Neural crest cell (in vitro differentiated cells): Measurements from ENCODE around the gene ARMH4. TPM values are rescaled to one million over a fixed set of nuclear protein-coding genes. Genes with fewer than 3 reads are reported as not detected.

Source experiments
- DNase-seq: peaks from one replicate; pipeline ENCODE4 v3.0.0; 2021; ENCODE audit warnings: low read depth, mixed read lengths, low spot score
- H3K27ac Mint-ChIP-seq: one replicate; pipeline ENCODE4 v1.8.0; 2021; ENCODE audit warnings: mild to moderate bottlenecking, mixed read lengths; ENCODE audit not compliant: unreplicated experiment
- H3K27me3 Mint-ChIP-seq: 2 replicates; pipeline ENCODE4 v1.8.0; 2021; ENCODE audit warnings: low read depth, mild to moderate bottlenecking, mixed read lengths
- H3K36me3 Mint-ChIP-seq: 2 replicates; pipeline ENCODE4 v1.8.0; 2021; ENCODE audit warnings: low read depth, mild to moderate bottlenecking, mixed read lengths
- H3K4me1 Mint-ChIP-seq: 2 replicates; pipeline ENCODE4 v1.8.0; 2021; ENCODE audit warnings: mixed read lengths
- H3K4me3 Mint-ChIP-seq: one replicate; pipeline ENCODE4 v1.8.0; 2021; ENCODE audit warnings: mild to moderate bottlenecking, mixed read lengths
- H3K9me3 Mint-ChIP-seq: 2 replicates; pipeline ENCODE4 v1.8.0; 2021; ENCODE audit warnings: mixed read lengths
- CTCF ChIP-seq: fragments of 200-600 bp; sonication (generic); conservative IDR thresholded peaks from 2 replicates; pipeline ENCODE4 v1.5.0; 2021; ENCODE audit warnings: antibody characterized with exemption, mild to moderate bottlenecking
- total RNA-seq: library from RNA; stranded (reverse); gene quantifications from 2 replicates; pipeline ENCODE4 v1.2.1, GENCODE V29; 2021

Gene ARMH4
- total RNA-seq, 1 donor from 2014 or later, result 36.2 TPM

- Mint-ChIP-seq H3K27me3 (no peaks in the 10 kb centered on the region), H3K9me3 (no peaks in the 10 kb centered on the region), H3K27ac (no peak overlapping the region), H3K4me1 (peaks cover 10% of the 10 kb centered on the region), H3K36me3 (no peaks in the 10 kb centered on the region), H3K4me3 (no peak overlapping the region)
- TF ChIP-seq CTCF, result no peak
- peak; percentile 55 for DNase-seq
Measured at GRCh38 chr14:58171090-58171489, 19.1 kb upstream of the ARMH4 start.

- Mint-ChIP-seq H3K9me3 (no peaks in the 10 kb centered on the region), H3K27me3 (no peaks in the 10 kb centered on the region), H3K36me3 (no peaks in the 10 kb centered on the region), H3K27ac (no peak overlapping the region), H3K4me1 (peaks cover 10% of the 10 kb centered on the region), H3K4me3 (no peak overlapping the region)
- TF ChIP-seq CTCF, result no peak
- DNase-seq, result no peak
Measured at GRCh38 chr14:58167891-58168290, 15.9 kb upstream of the ARMH4 start.

- no peaks in the 10 kb centered on the region for H3K27me3 Mint-ChIP-seq
- no peaks in the 10 kb centered on the region for H3K36me3 Mint-ChIP-seq
- no peak for DNase-seq
- H3K4me1 Mint-ChIP-seq, result peaks cover 10% of the 10 kb centered on the region
- no peak for TF ChIP-seq CTCF
- no peak overlapping the region for H3K27ac Mint-ChIP-seq
- H3K4me3 Mint-ChIP-seq, result no peak overlapping the region
- H3K9me3 Mint-ChIP-seq, result no peaks in the 10 kb centered on the region
Measured at GRCh38 chr14:58167057-58167456, 15.0 kb upstream of the ARMH4 start.

GRCh38 chr14:58166005-58166983 lies 14.3 kb upstream of the ARMH4 start:
- Mint-ChIP-seq H3K4me3 (no peak overlapping the region), H3K4me1 (peaks cover 9% of the 10 kb centered on the region), H3K27ac (no peak overlapping the region), H3K36me3 (no peaks in the 10 kb centered on the region), H3K9me3 (no peaks in the 10 kb centered on the region), H3K27me3 (no peaks in the 10 kb centered on the region)
- DNase-seq, result peak; percentile 92
- TF ChIP-seq CTCF, result peak; percentile 95

GRCh38 chr14:58160561-58160960 lies 8.5 kb upstream of the ARMH4 start:
- no peaks in the 10 kb centered on the region for H3K36me3 Mint-ChIP-seq
- no peaks in the 10 kb centered on the region for H3K9me3 Mint-ChIP-seq
- H3K4me1 Mint-ChIP-seq, result no peaks in the 10 kb centered on the region
- no peak for DNase-seq
- no peak overlapping the region for H3K27ac Mint-ChIP-seq
- no peak overlapping the region for H3K4me3 Mint-ChIP-seq
- H3K27me3 Mint-ChIP-seq, result no peaks in the 10 kb centered on the region
- no peak for TF ChIP-seq CTCF
